Tibial nerve (tissue), 4 donors: ENCODE data around the gene IQGAP2. TPM values are rescaled to one million over a fixed set of nuclear protein-coding genes. Genes with fewer than 3 reads are reported as not detected.

Experiments used
- DNase-seq, 2 donors: peaks; one replicate each; pipeline ENCODE4 v3.0.0-alpha.2; 2019; ENCODE audit warnings: low spot score in 2 of 2
- H3K27ac ChIP-seq, 4 donors: fragments of 200-600 bp; sonication (generic) in 3 of 4; one replicate each; pipeline ENCODE4 v1.5.1; 2017 to 2019; ENCODE audit warnings: mild to moderate bottlenecking in 1 of 4
- H3K27me3 ChIP-seq, 2 donors: fragments of 200-600 bp; sonication (generic) in 1 of 2; one replicate each; pipeline versions ENCODE4 v1.5.1 to v1.6.0; 2017 to 2019
- H3K36me3 ChIP-seq, 3 donors: fragments of 200-600 bp; sonication (generic); one replicate each; pipeline ENCODE4 v1.5.1; 2018 to 2019
- H3K4me1 ChIP-seq, 4 donors: fragments of 200-600 bp; sonication (generic) in 3 of 4; one replicate each; pipeline ENCODE4 v1.5.1; 2017 to 2019
- H3K4me3 ChIP-seq, 4 donors: fragments of 200-600 bp; sonication (generic) in 3 of 4; one replicate each; pipeline ENCODE4 v1.5.1; 2017 to 2019; ENCODE audit warnings: mild to moderate bottlenecking in 1 of 4, moderate library complexity in 1 of 4
- H3K9me3 ChIP-seq, 4 donors: fragments of 200-600 bp; sonication (generic) in 3 of 4; one replicate each; pipeline ENCODE4 v1.5.1; 2017 to 2019
- CTCF ChIP-seq, 5 experiments: fragments of 200-600 bp in 3 of 5; fragments of 450-650 bp in 2 of 5; sonication (generic) in 3 of 5; IDR thresholded peaks; one replicate each; pipeline ENCODE4 v1.5.1; 2016 to 2019; ENCODE audit warnings: antibody characterized with exemption in 5 of 5, mild to moderate bottlenecking in 3 of 5, moderate library complexity in 2 of 5
- EP300 ChIP-seq, 2 donors: sonication (generic); formaldehyde crosslinking; IDR thresholded peaks; one replicate each; pipeline ENCODE4 v1.6.1; 2017; ENCODE audit warnings: antibody characterized with exemption in 2 of 2, mild to moderate bottlenecking in 1 of 2
- POLR2A ChIP-seq, 2 donors: fragments of 450-650 bp; IDR thresholded peaks; one replicate each; pipeline ENCODE4 v1.6.1; 2017; ENCODE audit warnings: antibody characterized with exemption in 2 of 2, mild to moderate bottlenecking in 2 of 2, moderate library complexity in 2 of 2
- WGBS, 2 donors: methylation state at CpG; one replicate each; pipeline ENCODE4 v1.1.5; 2018; 5-methylcytosine and 5-hydroxymethylcytosine counted together
- total RNA-seq, 4 donors: library from RNA; depleted of rRNA; stranded (reverse); fragments of >200 nt; gene quantifications; one replicate each; pipeline ENCODE4 v1.1.0, GENCODE V29; 2016

The IQGAP2 gene
- total RNA-seq, 4 donors from 2014 or later: 42.8 to 58.2 (median 52.3) TPM

GRCh38 chr5:76729373-76730290 is 326.5 kb downstream of the IQGAP2 start:
- H3K4me1 ChIP-seq: no peaks in the 10 kb centered on the region
- WGBS, 2 donors: 95% methylated on average over 5 of the region's 5 CpGs
- no peak overlapping the region for H3K27ac ChIP-seq
- no peak for TF ChIP-seq EP300 (IDR thresholded peaks at IDR 0.05)
- no peak for TF ChIP-seq CTCF (IDR thresholded peaks at IDR 0.05)
- TF ChIP-seq POLR2A (IDR thresholded peaks at IDR 0.05): no peak
- no peak for DNase-seq
- no peaks in the 10 kb centered on the region for H3K27me3 ChIP-seq
- no peak overlapping the region for H3K4me3 ChIP-seq
- H3K36me3 ChIP-seq: peaks cover 0 to 10% (median 0%) of the 10 kb centered on the region in 3 donors
- peaks cover 0 to 27% (median 10%) of the 10 kb centered on the region in 4 donors for H3K9me3 ChIP-seq

DNA sequence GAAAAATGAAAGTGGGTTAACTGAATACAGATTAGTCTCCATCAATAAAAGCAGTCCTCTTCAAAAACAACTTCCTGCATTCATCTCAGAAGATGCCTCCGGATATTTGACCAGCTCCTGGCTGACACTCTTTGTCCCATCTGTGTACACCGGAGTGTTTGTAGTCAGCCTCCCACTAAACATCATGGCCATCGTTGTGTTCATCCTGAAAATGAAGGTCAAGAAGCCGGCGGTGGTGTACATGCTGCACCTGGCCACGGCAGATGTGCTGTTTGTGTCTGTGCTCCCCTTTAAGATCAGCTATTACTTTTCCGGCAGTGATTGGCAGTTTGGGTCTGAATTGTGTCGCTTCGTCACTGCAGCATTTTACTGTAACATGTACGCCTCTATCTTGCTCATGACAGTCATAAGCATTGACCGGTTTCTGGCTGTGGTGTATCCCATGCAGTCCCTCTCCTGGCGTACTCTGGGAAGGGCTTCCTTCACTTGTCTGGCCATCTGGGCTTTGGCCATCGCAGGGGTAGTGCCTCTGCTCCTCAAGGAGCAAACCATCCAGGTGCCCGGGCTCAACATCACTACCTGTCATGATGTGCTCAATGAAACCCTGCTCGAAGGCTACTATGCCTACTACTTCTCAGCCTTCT is 329.4 kb downstream of the IQGAP2 start:
- 89 to 90% methylated on average over 15 of the region's 15 CpGs for WGBS, 2 donors
- Histone ChIP-seq H3K27me3 (no peaks in the 10 kb centered on the region), H3K9me3 (peaks cover 0 to 27% (median 10%) of the 10 kb centered on the region in 4 donors)

DNA sequence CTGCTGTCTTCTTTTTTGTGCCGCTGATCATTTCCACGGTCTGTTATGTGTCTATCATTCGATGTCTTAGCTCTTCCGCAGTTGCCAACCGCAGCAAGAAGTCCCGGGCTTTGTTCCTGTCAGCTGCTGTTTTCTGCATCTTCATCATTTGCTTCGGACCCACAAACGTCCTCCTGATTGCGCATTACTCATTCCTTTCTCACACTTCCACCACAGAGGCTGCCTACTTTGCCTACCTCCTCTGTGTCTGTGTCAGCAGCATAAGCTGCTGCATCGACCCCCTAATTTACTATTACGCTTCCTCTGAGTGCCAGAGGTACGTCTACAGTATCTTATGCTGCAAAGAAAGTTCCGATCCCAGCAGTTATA is 329.9 kb downstream of the IQGAP2 start:
- TF ChIP-seq EP300 (IDR thresholded peaks at IDR 0.05) (no peak), CTCF (IDR thresholded peaks at IDR 0.05) (no peak), POLR2A (IDR thresholded peaks at IDR 0.05) (no peak)
- no peak for DNase-seq
- 91 to 92% methylated on average over 13 of the region's 13 CpGs for WGBS, 2 donors

More for the DNA sequence above, 329.4 kb downstream of the IQGAP2 start:
- peaks cover 0 to 10% (median 0%) of the 10 kb centered on the region in 3 donors for H3K36me3 ChIP-seq
- no peak for DNase-seq
- no peak overlapping the region for H3K4me3 ChIP-seq
- H3K4me1 ChIP-seq: no peaks in the 10 kb centered on the region
- TF ChIP-seq CTCF (IDR thresholded peaks at IDR 0.05) (no peak), EP300 (IDR thresholded peaks at IDR 0.05) (no peak), POLR2A (IDR thresholded peaks at IDR 0.05) (no peak)
- H3K27ac ChIP-seq: peak overlapping the region in 1 of 4 donors; percentile 38

GRCh38 chr5:76735762-76736545 is 332.9 kb downstream of the IQGAP2 start:
- TF ChIP-seq EP300 (IDR thresholded peaks at IDR 0.05) (no peak), CTCF (IDR thresholded peaks at IDR 0.05) (no peak), POLR2A (IDR thresholded peaks at IDR 0.05) (no peak)
- Histone ChIP-seq H3K27me3 (no peaks in the 10 kb centered on the region), H3K4me3 (no peak overlapping the region), H3K36me3 (peaks cover 0 to 10% (median 0%) of the 10 kb centered on the region in 3 donors), H3K9me3 (no peaks in the 10 kb centered on the region), H3K27ac (no peak overlapping the region), H3K4me1 (no peaks in the 10 kb centered on the region)
- no peak for DNase-seq
- WGBS, 2 donors: 63 to 65% methylated on average over 4 of the region's 4 CpGs

More for the DNA sequence above, 329.9 kb downstream of the IQGAP2 start:
- H3K36me3 ChIP-seq: peaks cover 0 to 10% (median 0%) of the 10 kb centered on the region in 3 donors
- H3K27ac ChIP-seq: peak overlapping the region in 1 of 4 donors; percentile 38
- no peaks in the 10 kb centered on the region for H3K27me3 ChIP-seq
- H3K9me3 ChIP-seq: peaks cover 0 to 27% (median 10%) of the 10 kb centered on the region in 4 donors
- H3K4me1 ChIP-seq: no peaks in the 10 kb centered on the region
- H3K4me3 ChIP-seq: no peak overlapping the region
